HCT116 (cell line): ENCODE measurements around the gene FGFR3. TPM values are rescaled to one million over a fixed set of nuclear protein-coding genes. Genes with fewer than 3 reads are reported as not detected.

Source experiments
- ATAC-seq: fragments of 200-7000 bp; cut with Tn5 transposase; 2 replicates; pipeline ENCODE4 v1.9.1; 2020; ENCODE audit warnings: mild to moderate bottlenecking, moderate library complexity
- BruUV-seq: library from RNA; stranded (reverse); fragments of 400-500 nt; replicated peaks from 2 replicates; lab custom pipeline; 2021; lab: Mats Ljungman, UMichigan
- CTCF ChIA-PET: fragments of 300-600 bp; sonication (Branson Sonifier 250); formaldehyde crosslinking; loops from one replicate; lab custom pipeline; 2021; ENCODE audit warnings: antibody characterized with exemption; lab: Charles Lee
- POLR2A ChIA-PET: fragments of 300-600, 350-600 bp; sonication (Branson Sonifier 250); formaldehyde crosslinking; loops from one replicate; lab custom pipeline; 2021; ENCODE audit warnings: antibody characterized with exemption; lab: Charles Lee
- RAD21 ChIA-PET, 2 experiments: fragments of 300-600 bp; sonication (Branson Sonifier 250); formaldehyde crosslinking; loops; one replicate each; lab custom pipeline; 2023; ENCODE audit warnings: low total read pairs in 2 of 2; ENCODE audit not compliant: uncharacterized antibody in 2 of 2, unreplicated experiment in 2 of 2, low non-redundant PET in 1 of 2; lab: Charles Lee
- DNase-seq: peaks from one replicate; pipeline ENCODE4 v3.0.0-alpha.2; 2010; ENCODE audit warnings: low read depth, low spot score
- H2AFZ ChIP-seq: fragments of 200-600 bp; shearing (Covaris generic), sonication (generic); 2 replicates; pipeline ENCODE4 v1.6.1; 2017; ENCODE audit warnings: low read depth, mixed run types, mixed read lengths, antibody characterized with exemption, low read length; ENCODE audit not compliant: poor library complexity, severe bottlenecking
- H3K27ac ChIP-seq: 2 replicates; pipeline ENCODE4 v1.5.1; 2012; ENCODE audit warnings: low read depth, low read length
- H3K27me3 ChIP-seq: fragments of 200-600 bp; sonication (generic); 2 replicates; pipeline ENCODE4 v1.6.1; 2016; ENCODE audit warnings: mixed run types, low read length, mixed read lengths; ENCODE audit not compliant: insufficient read depth
- H3K36me3 ChIP-seq, 2 experiments: fragments of 200-500 bp in 1 of 2; fragments of 200-600 bp in 1 of 2; sonication (Bioruptor generic) in 1 of 2; sonication (generic) in 1 of 2; 2 replicates each; pipeline versions ENCODE4 v1.5.1 to v1.6.1; 2014 to 2016; ENCODE audit warnings: low read length in 2 of 2, inconsistent platforms in 1 of 2, mixed read lengths in 1 of 2, mixed run types in 1 of 2; ENCODE audit not compliant: insufficient read depth in 2 of 2, control insufficient read depth in 1 of 2
- H3K4me1 ChIP-seq, 2 experiments: fragments of 200-600 bp in 1 of 2; sonication (generic) in 1 of 2; 2 replicates each; pipeline versions ENCODE4 v1.5.1 to v1.6.1; 2012 to 2017; ENCODE audit warnings: low read length in 2 of 2, inconsistent platforms in 1 of 2, mild to moderate bottlenecking in 1 of 2, mixed read lengths in 1 of 2, mixed run types in 1 of 2, moderate library complexity in 1 of 2; ENCODE audit not compliant: insufficient read depth in 2 of 2, control insufficient read depth in 1 of 2
- H3K4me2 ChIP-seq: fragments of 200-600 bp; sonication (generic); 2 replicates; pipeline ENCODE4 v1.6.1; 2017; ENCODE audit warnings: mixed run types, low read length, mixed read lengths
- H3K4me3 ChIP-seq, 2 experiments: fragments of 200-600 bp in 1 of 2; sonication (generic) in 1 of 2; replicated peaks in 1 of 2; 2 replicates each; pipeline ENCODE4 v1.5.1; 2011 to 2016; ENCODE audit warnings: low read length in 2 of 2, control low read depth in 1 of 2, low read depth in 1 of 2, mild to moderate bottlenecking in 1 of 2, mixed read lengths in 1 of 2, mixed run types in 1 of 2
- H3K79me2 ChIP-seq: fragments of 200-600 bp; sonication (generic); 2 replicates; pipeline ENCODE4 v1.6.1; 2017; ENCODE audit warnings: mild to moderate bottlenecking, mixed run types, low read length, moderate library complexity, mixed read lengths; ENCODE audit not compliant: insufficient read depth
- H3K9ac ChIP-seq: fragments of 200-600 bp; sonication (generic); 2 replicates; pipeline ENCODE4 v1.6.1; 2016; ENCODE audit warnings: low read length, mixed read lengths
- H3K9me2 ChIP-seq: fragments of 200-600 bp; sonication (generic), shearing (Covaris generic); 2 replicates; pipeline ENCODE4 v1.6.1; 2017; ENCODE audit warnings: mixed run types, mild to moderate bottlenecking, moderate library complexity; ENCODE audit not compliant: insufficient read depth
- H3K9me3 ChIP-seq, 2 experiments: fragments of 200-500 bp in 1 of 2; fragments of 200-600 bp in 1 of 2; sonication (Bioruptor generic) in 1 of 2; sonication (generic) in 1 of 2; 2 replicates each; pipeline ENCODE4 v1.6.1; 2014 to 2017; ENCODE audit warnings: low read length in 2 of 2, mixed read lengths in 2 of 2, inconsistent platforms in 1 of 2, low read depth in 1 of 2, mild to moderate bottlenecking in 1 of 2, mixed run types in 1 of 2, moderate library complexity in 1 of 2; ENCODE audit not compliant: control insufficient read depth in 1 of 2, insufficient read depth in 1 of 2
- H4K20me1 ChIP-seq: fragments of 200-600 bp; sonication (generic), shearing (Covaris generic); 2 replicates; pipeline ENCODE4 v1.6.1; 2017; ENCODE audit warnings: mixed run types, mild to moderate bottlenecking, moderate library complexity; ENCODE audit not compliant: insufficient read depth
- EGR1 ChIP-seq: IDR thresholded peaks from 2 replicates; pipeline ENCODE4 v1.6.1; 2012; ENCODE audit warnings: low read depth
- ELF1 ChIP-seq: IDR thresholded peaks from 2 replicates; pipeline ENCODE4 v1.6.1; 2012; ENCODE audit warnings: low read depth, borderline replicate concordance
- EZH2 ChIP-seq: fragments of 200-600 bp; sonication (generic); IDR thresholded peaks from 2 replicates; pipeline ENCODE4 v1.6.1; 2017; ENCODE audit warnings: antibody characterized with exemption, mixed run types
- EZH2phosphoT487 ChIP-seq: fragments of 200-600 bp; IDR thresholded peaks from 2 replicates; pipeline ENCODE4 v1.6.1; 2018; ENCODE audit warnings: antibody characterized with exemption, borderline replicate concordance
- JUND ChIP-seq: IDR thresholded peaks from 2 replicates; pipeline ENCODE4 v1.6.1; 2012
- POLR2A ChIP-seq: IDR thresholded peaks from 2 replicates; pipeline ENCODE4 v1.7.0; 2011; ENCODE audit warnings: borderline replicate concordance; ENCODE audit not compliant: insufficient read depth, insufficient read length; ENCODE audit errors: extremely low read depth
- SIN3A ChIP-seq: IDR thresholded peaks from 2 replicates; pipeline ENCODE4 v1.6.1; 2012; ENCODE audit warnings: low read depth
- SRF ChIP-seq: IDR thresholded peaks from 2 replicates; pipeline ENCODE4 v1.6.1; 2012; ENCODE audit warnings: low read depth
- TCF7L2 ChIP-seq: IDR thresholded peaks from 2 replicates; pipeline ENCODE4 v1.7.0; 2011; ENCODE audit warnings: borderline replicate concordance, inconsistent platforms; ENCODE audit not compliant: insufficient read depth, insufficient read length; ENCODE audit errors: extremely low read depth
- YY1 ChIP-seq: IDR thresholded peaks from 2 replicates; pipeline ENCODE4 v1.6.1; 2011; ENCODE audit warnings: low read length, low read depth, moderate library complexity, mild to moderate bottlenecking; ENCODE audit not compliant: insufficient replicate concordance; ENCODE audit errors: extremely low read depth
- ZFX ChIP-seq: fragments of 450-650 bp; IDR thresholded peaks from 2 replicates; pipeline ENCODE4 v1.6.1; 2017
- ZNF274 ChIP-seq: fragments of 200-500 bp; sonication (Bioruptor generic); IDR thresholded peaks from 2 replicates; pipeline ENCODE4 v1.6.1; 2014; ENCODE audit warnings: mild to moderate bottlenecking, low read depth, low read length, inconsistent platforms
- intact Hi-C: fragments of 100-400 bp; cut with micrococcal nuclease; formaldehyde crosslinking; loops from 2 replicates; pipeline ENCODE4 v1.10.0; 2022
- total RNA-seq: library from RNA; stranded (reverse); gene quantifications from one replicate; pipeline ENCODE4 v1.2.1, GENCODE V29; 2021; ENCODE audit not compliant: unreplicated experiment
- TF ChIP-seq, protein P1 (sequence below): IDR thresholded peaks from 2 replicates; pipeline ENCODE4 v1.6.1; 2012; ENCODE audit warnings: low read depth
- TF ChIP-seq, protein P2 (sequence below): IDR thresholded peaks from 2 replicates; pipeline ENCODE4 v1.6.1; 2012
- TF ChIP-seq, protein P3 (sequence below): IDR thresholded peaks from 2 replicates; pipeline ENCODE4 v1.6.1; 2012

The FGFR3 gene
- total RNA-seq, 1 experiment from 2014 or later = 31.7 TPM

DNA sequence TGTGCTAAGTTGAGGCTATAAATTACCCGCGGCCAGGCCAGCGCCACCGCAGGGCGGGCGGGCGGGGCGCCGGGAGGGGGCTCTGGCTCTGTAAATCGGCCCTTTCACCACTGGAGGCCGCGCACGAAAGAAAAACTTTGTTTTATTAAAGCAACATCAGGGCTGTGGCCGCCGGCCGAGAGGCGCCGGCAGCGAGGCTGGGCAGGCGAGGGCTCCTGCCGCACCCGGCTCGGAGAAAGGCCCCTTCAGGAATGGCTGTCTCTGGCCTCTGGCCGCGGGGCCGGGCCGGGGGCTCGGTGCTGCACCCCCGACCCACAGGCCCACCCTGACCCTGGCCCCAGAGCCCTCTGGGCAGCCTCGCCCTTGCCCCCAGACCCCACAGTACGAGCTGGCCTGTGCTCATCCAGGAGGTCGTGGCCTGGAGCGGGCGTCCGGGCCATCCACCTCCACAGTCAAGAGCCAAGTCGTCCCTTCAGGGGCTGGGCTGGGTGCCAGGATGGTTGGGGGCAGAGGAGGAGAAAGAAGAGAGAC, 29.5 kb upstream of the FGFR3 start:
- no peaks in the 10 kb centered on the region for H3K9me2 ChIP-seq
- ChIA-PET CTCF (interaction anchor here (1.5 kb wide), 1 partner anchor 10 kb away, joined by 3 read pairs; no protein-coding TSS in a partner anchor), RAD21 (no interaction called here), POLR2A (interaction anchor here (0.8 kb wide), 1 partner anchor 14 kb away, joined by 3 read pairs; no protein-coding TSS in a partner anchor)
- intact Hi-C loops = no loop called here
- ATAC-seq (peak; percentile 41), DNase-seq (no peak)
- H4K20me1 ChIP-seq = no peaks in the 10 kb centered on the region
- peak overlapping the region; percentile 70; the same call in 1 of the 2 replicates for H3K27ac ChIP-seq
- H3K4me1 ChIP-seq = peaks cover 41% of the 10 kb centered on the region in 2 experiments
- H3K4me2 ChIP-seq = peak overlapping the region; percentile 60
- no peaks in the 10 kb centered on the region for H3K27me3 ChIP-seq
- H3K9ac ChIP-seq = peak overlapping the region; percentile 33; the same call in 1 of the 2 replicates
- no peaks in the 10 kb centered on the region for H3K36me3 ChIP-seq
- no peaks in the 10 kb centered on the region for H3K79me2 ChIP-seq
- peak; percentile 39; the same call in 1 of the 2 replicates for TF ChIP-seq ZFX
- TF ChIP-seq JUND = no peak
- BruUV-seq = no TSS peak
- no peak overlapping the region for H2AFZ ChIP-seq
- H3K4me3 ChIP-seq = no peak overlapping the region
- no peaks in the 10 kb centered on the region for H3K9me3 ChIP-seq

GRCh38 chr4:1764670-1765069, 28.4 kb upstream of the FGFR3 start:
- ChIA-PET POLR2A (interaction anchor here (0.8 kb wide), 1 partner anchor 13 kb away, joined by 3 read pairs; no protein-coding TSS in a partner anchor), CTCF (no interaction called here)
- BruUV-seq = no TSS peak
- no peak for TF ChIP-seq EGR1
- TF ChIP-seq, protein P1, sequence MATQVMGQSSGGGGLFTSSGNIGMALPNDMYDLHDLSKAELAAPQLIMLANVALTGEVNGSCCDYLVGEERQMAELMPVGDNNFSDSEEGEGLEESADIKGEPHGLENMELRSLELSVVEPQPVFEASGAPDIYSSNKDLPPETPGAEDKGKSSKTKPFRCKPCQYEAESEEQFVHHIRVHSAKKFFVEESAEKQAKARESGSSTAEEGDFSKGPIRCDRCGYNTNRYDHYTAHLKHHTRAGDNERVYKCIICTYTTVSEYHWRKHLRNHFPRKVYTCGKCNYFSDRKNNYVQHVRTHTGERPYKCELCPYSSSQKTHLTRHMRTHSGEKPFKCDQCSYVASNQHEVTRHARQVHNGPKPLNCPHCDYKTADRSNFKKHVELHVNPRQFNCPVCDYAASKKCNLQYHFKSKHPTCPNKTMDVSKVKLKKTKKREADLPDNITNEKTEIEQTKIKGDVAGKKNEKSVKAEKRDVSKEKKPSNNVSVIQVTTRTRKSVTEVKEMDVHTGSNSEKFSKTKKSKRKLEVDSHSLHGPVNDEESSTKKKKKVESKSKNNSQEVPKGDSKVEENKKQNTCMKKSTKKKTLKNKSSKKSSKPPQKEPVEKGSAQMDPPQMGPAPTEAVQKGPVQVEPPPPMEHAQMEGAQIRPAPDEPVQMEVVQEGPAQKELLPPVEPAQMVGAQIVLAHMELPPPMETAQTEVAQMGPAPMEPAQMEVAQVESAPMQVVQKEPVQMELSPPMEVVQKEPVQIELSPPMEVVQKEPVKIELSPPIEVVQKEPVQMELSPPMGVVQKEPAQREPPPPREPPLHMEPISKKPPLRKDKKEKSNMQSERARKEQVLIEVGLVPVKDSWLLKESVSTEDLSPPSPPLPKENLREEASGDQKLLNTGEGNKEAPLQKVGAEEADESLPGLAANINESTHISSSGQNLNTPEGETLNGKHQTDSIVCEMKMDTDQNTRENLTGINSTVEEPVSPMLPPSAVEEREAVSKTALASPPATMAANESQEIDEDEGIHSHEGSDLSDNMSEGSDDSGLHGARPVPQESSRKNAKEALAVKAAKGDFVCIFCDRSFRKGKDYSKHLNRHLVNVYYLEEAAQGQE = no peak
- TF ChIP-seq ZFX = no peak
- TF ChIP-seq TCF7L2 = no peak
- TF ChIP-seq SRF = no peak
- TF ChIP-seq, protein P2, sequence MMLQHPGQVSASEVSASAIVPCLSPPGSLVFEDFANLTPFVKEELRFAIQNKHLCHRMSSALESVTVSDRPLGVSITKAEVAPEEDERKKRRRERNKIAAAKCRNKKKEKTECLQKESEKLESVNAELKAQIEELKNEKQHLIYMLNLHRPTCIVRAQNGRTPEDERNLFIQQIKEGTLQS = no peak
- TF ChIP-seq ELF1 = no peak
- TF ChIP-seq YY1 = no peak
- TF ChIP-seq EZH2phosphoT487 = no peak
- TF ChIP-seq EZH2 = no peak
- TF ChIP-seq SIN3A = no peak
- TF ChIP-seq, protein P3, sequence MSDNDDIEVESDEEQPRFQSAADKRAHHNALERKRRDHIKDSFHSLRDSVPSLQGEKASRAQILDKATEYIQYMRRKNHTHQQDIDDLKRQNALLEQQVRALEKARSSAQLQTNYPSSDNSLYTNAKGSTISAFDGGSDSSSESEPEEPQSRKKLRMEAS = no peak
- TF ChIP-seq ZNF274 = no peak
- no peak for TF ChIP-seq POLR2A

More at GRCh38 chr4:1764670-1765069, 28.4 kb upstream of the FGFR3 start:
- Histone ChIP-seq H3K27ac (no peak overlapping the region), H3K4me1 (peaks cover 43 to 44% of the 10 kb centered on the region in 2 experiments), H2AFZ (no peak overlapping the region), H3K79me2 (no peaks in the 10 kb centered on the region), H3K9me2 (no peaks in the 10 kb centered on the region), H3K36me3 (no peaks in the 10 kb centered on the region), H3K27me3 (no peaks in the 10 kb centered on the region), H3K9ac (no peak overlapping the region), H3K4me2 (no peak overlapping the region), H4K20me1 (no peaks in the 10 kb centered on the region), H3K4me3 (no peak overlapping the region), H3K9me3 (no peaks in the 10 kb centered on the region)
- no peak for DNase-seq
- no peak for ATAC-seq
- intact Hi-C loops = no loop called here
- RAD21 ChIA-PET = no interaction called here
